Measurements from ENCODE around the gene PDE6B.

Gene PDE6B

GRCh38 chr4:675036-675882, 49.9 kb downstream of the PDE6B start:
- no peak for DNase-seq

DNA sequence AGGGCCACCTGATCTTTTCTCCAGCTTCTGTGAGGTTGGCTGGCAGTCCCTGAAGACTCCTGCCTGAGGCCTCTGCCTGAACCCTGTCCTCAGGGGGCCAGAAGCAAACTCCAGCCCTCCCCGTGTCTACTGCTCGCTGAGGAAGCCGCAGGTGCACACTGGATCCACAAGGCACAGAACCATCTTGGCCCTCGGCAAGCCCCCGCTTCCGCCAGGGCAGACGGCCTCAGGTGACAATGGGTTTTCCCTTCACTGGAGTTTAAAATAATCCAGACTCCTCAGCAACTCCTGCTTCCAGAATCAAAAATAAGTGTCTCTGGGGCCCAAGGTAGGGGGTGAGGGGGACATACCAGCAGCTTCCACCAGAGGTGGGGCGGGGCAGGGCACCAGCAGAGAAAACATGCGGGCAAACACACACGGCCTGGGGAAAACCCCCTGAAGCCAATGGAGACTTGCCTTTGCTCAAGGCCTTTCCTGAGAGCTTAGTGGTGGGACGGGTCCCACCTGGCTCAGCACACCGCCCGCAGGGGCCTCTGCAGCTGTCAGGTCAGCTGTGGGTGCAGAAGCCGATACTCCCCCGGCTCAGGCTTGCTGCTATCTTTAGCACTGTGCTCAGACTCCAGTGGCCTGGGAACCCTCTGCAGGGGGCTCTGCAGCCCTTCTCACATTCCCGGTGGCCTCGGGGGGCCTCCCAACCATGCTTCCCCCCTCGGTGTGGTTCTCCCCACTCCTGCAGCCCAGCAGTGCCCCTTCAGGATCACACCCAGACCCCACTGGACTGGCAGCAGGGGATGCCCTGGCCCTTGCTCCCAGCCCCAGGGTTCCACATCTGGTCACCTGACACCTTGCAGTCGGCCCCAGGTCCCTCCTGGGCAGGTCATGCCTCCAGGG, 50.9 kb downstream of the PDE6B start:
- DNase-seq, result peak in 1 of 2 donors; percentile 20

DNA sequence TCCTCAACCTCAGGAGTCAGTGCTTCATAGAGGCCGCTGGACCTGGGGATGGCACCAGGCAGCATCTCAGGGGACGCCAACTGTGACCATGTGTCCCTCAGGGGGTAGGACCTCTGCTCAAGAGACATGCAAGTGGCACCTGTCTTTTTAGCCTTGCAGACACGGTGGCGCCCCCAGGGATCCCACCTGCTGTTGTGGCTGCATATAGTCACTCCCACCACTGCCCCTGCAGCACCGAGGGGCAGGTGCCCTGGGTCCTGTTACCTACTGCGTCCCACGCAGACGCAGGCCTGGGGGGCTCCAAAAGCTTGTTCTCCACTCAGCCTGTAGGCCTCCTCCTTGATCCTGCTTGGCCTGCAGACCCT, 51.5 kb downstream of the PDE6B start:
- DNase-seq, result no peak

GRCh38 chr4:677431-678293, 52.3 kb downstream of the PDE6B start:
- peak in 1 of 2 donors; percentile 42 for DNase-seq

DNA sequence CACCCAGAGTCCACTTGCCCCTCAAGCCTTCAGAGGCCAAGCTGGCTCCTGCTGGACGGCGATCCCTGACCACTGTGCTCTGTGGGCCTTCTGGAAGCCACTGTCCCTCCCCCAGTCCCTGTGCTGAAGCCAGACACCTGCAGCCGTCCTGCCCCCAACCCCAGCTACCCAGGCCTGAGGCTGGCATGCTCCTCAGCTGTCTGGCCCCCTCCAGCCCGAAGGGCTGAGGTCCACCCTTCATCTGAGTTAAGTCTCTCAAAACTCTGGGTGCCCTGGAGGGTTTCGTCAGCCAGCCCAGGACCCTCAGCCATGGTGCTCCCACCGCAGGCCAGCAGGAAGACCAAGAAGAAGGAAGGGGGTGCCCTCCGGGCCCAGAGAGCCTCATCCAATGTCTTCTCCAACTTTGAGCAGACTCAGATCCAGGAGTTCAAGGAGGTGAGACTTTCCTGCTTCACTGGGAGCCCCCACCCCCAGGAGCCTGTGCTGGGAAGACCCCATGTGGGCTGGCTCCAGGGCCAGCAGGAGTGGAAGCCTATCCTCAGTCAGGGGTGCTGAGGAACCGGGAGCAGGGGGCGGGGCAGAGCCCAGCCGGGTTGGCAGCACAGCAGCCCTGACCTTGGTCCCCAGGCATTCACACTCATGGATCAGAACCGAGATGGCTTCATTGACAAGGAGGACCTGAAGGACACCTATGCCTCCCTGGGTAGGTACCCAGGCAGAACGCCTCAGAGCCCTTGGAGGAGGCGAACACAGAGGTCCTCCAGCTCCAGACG, 53.1 kb downstream of the PDE6B start:
- no peak for DNase-seq

GRCh38 chr4:679104-679481, 53.7 kb downstream of the PDE6B start:
- no peak for DNase-seq

DNA sequence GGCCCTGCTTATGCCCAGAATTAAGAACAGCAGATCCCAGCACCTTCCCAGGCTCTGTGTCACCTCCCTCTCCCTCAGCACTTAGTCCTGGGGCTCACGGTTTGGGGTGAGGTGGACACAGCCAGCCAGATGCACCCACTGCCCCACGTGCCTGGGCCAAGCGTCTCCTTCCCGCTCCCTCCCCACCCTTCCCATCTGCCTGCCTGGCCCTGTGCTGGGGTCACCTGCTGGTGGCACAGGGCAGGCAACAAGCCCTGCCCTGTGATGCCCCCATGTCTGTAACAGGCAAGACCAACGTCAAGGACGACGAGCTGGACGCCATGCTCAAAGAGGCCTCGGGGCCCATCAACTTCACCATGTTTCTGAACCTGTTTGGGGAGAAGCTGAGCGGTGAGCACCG, 54.3 kb downstream of the PDE6B start:
- no peak for DNase-seq

- DNase-seq, result no peak
Observed at GRCh38 chr4:680091-680490, 54.7 kb downstream of the PDE6B start.

DNA sequence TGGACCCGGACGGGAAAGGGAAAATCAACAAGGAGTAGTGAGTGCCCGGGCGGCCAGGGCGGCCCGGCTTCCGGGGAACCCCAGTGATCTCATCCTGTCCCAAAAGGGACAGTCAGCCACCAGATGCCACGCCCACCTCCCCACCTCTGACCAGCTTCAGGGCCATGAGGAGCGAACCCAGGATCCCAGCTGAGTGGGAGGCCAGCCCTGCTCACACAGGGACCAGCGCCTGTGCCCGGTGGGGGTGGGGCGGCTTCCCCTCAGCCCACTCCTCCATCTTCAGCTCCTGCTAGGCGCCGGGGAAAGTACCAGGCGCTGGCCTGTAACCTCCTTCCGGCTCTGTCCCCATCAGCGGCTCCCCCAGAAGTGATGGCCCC, 55.2 kb downstream of the PDE6B start:
- peak; percentile 28 to 45 for DNase-seq

DNA sequence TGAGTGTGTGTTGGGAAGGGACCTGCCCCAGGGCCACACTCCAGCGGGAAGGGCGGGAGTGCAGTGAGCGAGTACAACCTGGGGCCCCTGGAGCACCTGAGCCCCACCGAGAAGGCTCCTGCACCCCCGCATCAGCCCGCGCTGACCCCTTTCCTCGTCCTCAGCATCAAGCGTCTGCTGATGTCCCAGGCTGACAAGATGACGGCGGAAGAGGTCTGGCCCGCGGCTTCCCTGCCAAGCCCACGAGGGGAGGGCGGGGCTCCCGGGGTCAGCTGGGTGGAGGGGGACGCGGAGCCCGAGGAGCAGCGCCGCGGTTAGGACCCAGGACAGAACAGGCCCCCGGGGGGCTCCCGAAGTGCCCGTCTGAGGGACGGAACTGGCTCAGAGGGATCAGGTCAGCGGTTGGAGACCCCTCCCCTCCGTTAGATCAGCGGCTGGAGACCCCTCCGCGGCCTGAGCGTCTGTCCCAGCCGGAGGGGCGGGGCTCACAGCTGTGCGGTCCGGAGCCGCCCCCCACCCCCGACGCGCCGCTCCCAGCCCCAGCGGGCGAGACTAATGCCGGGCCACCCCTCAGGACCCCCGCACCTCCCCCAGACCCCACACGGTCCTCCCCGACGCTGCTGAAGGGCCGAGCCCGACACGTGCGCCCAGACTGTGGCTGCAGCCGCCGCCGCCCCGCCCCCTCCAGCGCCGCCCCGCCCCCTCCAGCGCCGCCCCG, 55.7 kb downstream of the PDE6B start:
- peak; percentile 67 to 72 for DNase-seq

- peak; percentile 51 to 65 for DNase-seq
Observed at GRCh38 chr4:681736-682451, 56.5 kb downstream of the PDE6B start.

DNA sequence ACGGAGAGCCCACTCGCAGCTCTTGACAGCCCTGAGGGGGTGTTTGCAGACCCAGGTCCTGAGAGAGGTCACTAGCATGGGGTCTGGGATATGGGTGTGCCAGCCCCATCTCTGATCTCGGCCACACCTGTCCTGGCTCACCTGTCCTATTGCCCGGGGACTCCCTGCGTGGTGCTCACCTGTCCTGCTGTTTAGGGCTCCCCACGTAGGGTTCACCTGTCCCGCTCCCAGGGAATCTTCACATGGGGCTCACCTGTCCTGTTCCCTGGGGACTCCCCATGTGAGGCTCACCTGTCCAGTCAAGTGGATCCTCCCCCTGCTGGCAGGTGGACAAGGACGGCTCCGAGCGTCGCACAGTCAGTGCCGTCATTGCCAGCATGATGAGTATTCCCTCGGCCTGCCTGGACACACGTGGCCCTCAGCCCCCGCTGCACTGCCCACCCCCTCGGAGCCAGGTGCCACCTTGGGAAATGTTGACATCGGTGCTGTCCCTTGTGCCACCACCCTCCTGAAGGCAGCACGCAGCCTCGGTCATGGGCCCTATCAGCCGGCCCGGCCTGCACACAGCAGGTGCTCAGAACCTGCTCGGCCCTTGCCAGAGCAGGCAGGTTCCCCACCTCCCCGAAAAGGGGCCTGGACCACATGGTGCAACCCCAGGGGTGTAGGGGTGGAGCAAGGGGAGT, 57.3 kb downstream of the PDE6B start:
- no peak for DNase-seq

GRCh38 chr4:683247-683897, 58.0 kb downstream of the PDE6B start:
- DNase-seq, result no peak

- peak; percentile 32 to 34 for DNase-seq
Observed at GRCh38 chr4:683982-684622, 58.7 kb downstream of the PDE6B start.

DNA sequence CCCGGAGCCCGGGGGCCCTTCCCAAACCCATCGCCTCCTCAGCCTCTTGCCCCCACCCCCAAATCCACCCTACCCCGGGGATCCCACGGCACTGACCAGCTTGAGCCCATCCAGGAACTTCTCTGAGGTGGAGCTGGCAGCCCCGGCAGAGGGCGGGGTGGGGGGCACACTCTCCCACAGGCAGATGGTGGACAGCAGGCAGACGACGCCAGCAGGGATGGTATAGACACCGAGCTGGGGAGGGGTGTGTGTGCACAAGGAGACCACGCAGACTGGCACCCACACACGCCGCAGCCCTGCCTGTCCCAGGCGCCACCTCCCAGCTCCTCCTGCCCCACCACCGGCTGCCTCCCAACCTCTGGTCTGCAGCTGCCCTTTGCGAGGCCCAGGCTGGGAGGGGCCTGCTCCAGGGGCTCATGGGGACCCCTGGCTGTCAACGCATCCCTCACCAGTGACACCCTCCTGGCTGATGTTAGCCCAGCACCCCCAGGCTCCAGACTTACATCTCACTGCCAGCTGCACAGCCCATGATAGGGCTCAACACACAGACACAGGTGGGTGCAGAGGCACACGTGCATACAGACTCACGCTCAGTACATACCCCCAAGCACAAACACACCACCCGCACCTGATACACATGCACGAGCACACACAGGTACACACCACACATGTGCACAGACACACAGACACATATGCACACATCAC, 59.4 kb downstream of the PDE6B start:
- no peak for DNase-seq

GRCh38 chr4:685679-686412, 60.5 kb downstream of the PDE6B start:
- no peak for DNase-seq

DNA sequence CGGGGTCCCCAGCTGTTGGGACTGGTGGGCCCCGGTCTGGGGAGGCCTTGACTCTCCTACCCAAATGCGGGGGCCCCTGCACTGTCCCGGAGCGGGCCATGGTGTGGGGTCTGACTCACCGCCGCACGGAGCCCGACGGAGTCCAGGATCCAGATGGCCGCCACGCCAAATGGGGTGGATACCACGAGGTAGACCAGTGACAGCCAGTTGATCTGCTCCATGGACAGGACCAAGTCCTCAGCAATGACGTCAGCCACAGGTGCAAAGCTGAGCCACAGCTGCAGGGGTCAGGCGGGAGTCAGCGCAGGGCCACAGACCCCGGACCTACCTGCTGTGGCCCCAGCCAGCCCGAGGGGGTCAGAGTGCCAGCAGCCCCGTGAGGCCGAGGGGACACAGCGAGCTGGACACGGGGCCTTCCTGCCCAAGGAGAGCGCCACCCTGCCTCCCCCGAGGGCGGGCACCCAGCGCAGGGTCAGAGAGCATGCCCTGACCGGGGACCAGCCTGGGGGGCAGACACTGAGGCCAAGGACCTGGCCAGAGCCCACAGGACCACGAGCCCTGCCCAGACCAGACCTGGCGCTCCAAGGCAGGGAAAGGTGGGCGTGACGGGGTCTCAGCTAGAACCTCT, 61.2 kb downstream of the PDE6B start:
- no peak for DNase-seq
